ENCODE data around the gene CTDP1.
"Not testable (repeated sequence)": the region's sequence is repeated elsewhere in the genome, so short reads cannot be mapped to it uniquely, and the experiment has no call there.

CTDP1 gene

DNA sequence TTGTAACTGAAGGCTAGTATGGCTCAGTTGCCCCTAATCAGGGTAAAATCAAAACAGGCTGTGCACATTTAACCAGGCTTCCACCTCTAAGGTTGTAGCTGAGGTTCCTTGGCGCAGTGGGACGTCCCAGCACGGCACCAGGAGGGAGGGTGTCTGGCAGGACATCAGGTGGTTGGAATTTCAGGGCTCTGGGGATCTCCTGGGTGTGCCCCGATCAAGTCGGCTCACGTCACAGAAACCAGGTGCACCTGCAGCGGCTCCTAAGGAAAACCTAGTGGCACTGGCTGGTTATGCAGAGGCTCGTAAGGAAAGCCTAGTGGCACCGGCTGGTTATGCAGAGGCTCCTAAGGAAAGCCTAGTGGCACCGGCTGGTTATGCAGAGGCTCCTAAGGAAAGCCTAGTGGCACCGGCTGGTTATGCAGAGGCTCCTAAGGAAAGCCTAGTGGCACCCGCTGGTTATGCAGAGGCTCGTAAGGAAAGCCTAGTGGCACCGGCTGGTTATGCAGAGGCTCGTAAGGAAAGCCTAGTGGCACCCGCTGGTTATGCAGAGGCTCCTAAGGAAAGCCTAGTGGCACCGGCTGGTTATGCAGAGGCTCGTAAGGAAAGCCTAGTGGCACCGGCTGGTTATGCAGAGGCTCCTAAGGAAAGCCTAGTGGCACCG, 72.4 kb downstream of the CTDP1 start:
- intact Hi-C loops (cut with DNase I): not testable (repeated sequence)
- peak in 1 of 10 donors; percentile 0 for DNase-seq

DNA sequence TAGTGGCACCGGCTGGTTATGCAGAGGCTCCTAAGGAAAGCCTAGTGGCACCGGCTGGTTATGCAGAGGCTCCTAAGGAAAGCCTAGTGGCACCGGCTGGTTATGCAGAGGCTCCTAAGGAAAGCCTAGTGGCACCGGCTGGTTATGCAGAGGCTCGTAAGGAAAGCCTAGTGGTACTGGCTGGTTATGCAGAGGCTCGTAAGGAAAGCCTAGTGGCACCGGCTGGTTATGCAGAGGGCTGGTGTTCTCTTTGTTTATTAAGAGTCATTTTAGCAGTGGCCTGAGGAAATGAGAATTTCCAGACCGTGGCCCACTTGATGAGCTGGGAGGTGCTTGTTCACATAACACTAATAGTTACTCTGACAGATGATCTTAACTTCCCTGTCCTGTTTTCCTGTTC, 73.3 kb downstream of the CTDP1 start:
- intact Hi-C loops (cut with DNase I); DNase-seq: not testable (repeated sequence)

DNA sequence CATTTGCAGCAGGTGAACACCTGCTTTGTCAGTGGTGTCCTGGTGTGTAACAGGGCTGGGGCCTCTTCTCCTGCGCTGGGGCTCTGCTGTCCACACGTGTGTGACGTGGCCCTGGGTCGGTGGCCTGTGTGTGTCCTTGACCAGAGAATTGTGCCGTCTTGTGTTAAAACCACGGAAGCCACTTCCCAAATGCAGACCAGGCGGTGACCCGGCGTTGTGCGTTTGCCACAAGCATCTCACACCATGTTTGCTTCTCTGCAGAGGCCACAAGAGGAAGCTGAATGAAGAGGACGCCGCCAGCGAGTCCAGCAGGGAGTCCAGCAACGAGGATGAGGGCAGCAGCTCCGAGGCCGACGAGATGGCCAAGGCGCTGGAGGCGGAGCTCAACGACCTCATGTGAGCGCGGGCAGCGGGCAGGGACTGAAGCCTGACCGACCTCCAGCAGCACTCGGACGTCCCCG, 73.8 kb downstream of the CTDP1 start:
- intact Hi-C loops (cut with DNase I): no loop called here
- DNase-seq: peak in 3 of 10 donors; percentile 5 to 79 (median 64)

GRCh38 chr18:79754022-79754761, 74.6 kb downstream of the CTDP1 start:
- DNase-seq: peak in 4 of 10 donors; percentile 10 to 83 (median 66)
- intact Hi-C loops (cut with DNase I): no loop called here

DNA sequence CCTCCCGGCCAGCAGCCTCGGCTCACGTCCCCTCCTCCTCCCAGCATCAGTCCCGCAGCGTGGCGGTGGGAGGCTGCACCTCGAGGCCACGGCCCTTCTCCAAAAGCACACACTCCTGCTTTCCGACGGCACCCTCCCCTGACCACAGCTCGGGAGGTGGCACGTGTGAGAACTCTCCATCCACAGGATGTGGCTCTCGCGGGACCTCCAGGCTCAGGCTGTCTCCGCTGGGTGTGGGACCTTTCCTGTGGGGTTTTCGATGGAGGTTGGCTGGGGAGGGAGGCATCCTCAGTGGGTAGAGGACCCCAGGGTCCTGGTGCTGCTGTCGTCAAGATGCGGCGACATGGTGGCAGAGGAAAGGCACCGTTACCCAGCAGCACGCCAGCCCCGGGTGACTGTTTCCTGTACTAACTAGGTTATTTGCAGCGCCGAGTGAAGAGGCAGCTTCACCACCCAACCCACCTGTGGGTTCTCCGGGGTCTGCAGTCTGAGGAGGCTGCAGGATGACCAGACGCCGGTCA, 75.3 kb downstream of the CTDP1 start:
- DNase-seq: peak in 3 of 10 donors; percentile 3 to 74 (median 55)
- intact Hi-C loops (cut with DNase I): no loop called here

DNA sequence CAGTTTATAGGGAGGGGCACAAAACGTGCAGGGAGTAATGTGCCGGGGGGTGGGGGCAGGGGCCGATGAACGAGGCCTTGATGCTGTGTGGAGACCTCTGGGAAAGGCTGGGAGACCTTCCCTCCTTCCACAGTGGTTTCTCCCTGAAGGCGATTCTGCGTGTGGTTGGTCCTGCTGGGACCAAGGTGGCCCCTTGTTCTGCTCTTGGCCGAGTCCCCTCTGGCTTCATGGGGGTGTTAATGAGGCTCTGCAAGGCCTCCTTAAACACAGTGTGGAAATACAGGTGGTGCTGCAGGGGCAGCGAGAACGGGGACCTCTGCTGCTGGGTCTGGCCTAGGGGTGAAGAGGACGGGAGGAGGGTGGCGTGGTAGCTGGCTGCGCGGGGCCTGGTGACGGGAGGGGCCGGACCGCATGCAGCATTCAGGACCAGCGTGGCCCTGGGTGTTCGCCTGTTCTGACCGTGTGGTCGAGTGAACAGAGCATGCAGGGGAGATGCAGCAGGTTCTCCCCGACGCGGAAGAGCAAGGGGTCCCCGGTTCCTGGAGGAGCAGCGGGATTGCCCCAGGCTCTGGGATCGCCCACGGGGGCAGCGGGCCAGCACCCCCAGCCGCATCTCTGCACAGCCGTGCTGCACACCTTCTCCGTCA, 76.0 kb downstream of the CTDP1 start:
- intact Hi-C loops (cut with DNase I): no loop called here
- peak in 3 of 10 donors; percentile 1 to 73 (median 66) for DNase-seq

GRCh38 chr18:79756143-79756500, 76.5 kb downstream of the CTDP1 start:
- intact Hi-C loops (cut with DNase I): no loop called here
- DNase-seq: peak in 3 of 10 donors; percentile 4 to 63 (median 53)

- DNase-seq: peak in 2 of 10 donors; percentile 6 to 44
- intact Hi-C loops (cut with DNase I): no loop called here
Measured at GRCh38 chr18:79756826-79757225, 77.2 kb downstream of the CTDP1 start.

- DNase-seq: no peak
- intact Hi-C loops (cut with DNase I): no loop called here
Measured at GRCh38 chr18:79760348-79760747, 80.7 kb downstream of the CTDP1 start.

DNA sequence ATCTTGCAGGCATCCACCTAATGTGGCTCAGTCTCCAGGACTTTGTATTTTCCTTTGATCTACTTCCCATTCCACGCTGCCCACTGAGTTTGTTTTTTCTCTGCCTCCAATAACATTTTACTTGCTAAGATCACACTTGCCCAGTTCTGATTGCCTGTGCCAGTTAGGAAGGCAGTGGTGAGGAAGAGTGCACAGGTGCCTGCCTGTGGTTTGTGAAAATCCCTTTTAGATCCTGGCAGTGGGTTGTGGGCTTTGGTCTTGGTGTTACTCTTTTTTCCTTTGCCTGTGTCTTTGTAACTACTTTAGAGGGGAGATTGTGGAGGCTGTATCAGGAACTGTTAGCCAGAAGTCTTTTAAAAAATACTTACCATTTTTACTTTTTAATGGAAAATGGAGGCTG, 81.3 kb downstream of the CTDP1 start:
- intact Hi-C loops (cut with DNase I): no loop called here
- DNase-seq: no peak

GRCh38 chr18:79763407-79763806, 83.8 kb downstream of the CTDP1 start:
- intact Hi-C loops (cut with DNase I): no loop called here
- peak in 1 of 10 donors; percentile 1 for DNase-seq

DNA sequence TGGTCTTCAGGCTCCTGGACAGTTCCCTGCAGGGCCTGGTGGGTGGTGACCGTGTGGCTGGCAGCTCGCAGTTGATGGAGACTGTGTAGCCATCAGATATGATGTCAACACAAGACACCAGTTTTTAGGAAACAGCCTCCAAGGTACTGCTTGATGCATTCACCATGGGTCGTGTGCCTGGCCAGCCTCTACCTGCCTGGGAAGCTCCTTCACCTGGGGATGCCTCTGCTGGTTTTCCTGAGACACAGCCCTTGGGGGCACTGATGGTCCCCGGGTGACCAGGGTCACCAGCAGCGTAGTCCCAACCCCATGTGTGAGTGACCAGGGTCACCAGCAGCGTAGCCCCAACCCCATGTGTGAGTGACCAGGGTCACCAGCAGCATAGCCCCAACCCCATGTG, 84.5 kb downstream of the CTDP1 start:
- peak in 1 of 10 donors; percentile 56 for DNase-seq
- intact Hi-C loops (cut with DNase I): no loop called here

- intact Hi-C loops (cut with DNase I): no loop called here
Measured at GRCh38 chr18:79765491-79766245, 86.1 kb downstream of the CTDP1 start.

DNA sequence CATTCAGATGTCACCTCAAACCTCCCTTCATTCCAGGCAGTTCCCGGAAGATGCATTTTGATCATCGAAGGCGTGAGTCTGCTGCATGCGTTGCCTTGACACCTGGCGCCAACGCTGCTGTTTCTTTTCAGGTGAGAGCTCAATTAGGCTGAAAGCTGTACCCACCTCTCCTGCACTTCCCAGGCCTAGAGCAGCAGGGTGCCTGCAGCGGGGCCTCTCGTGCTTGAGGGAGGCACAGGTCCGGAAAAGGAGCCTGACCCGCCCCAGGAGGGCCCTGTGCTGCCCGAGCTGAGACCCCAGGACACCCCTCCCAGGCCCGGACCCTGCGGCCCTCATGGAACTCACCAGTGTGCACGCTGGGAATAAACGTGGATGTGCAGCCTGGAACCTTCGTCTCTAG, 86.7 kb downstream of the CTDP1 start:
- DNase-seq: peak in 3 of 10 donors; percentile 5 to 70 (median 63)
- intact Hi-C loops (cut with DNase I): no loop called here

More at GRCh38 chr18:79765491-79766245, 86.1 kb downstream of the CTDP1 start:
- DNase-seq: peak in 1 of 10 donors; percentile 43

DNA sequence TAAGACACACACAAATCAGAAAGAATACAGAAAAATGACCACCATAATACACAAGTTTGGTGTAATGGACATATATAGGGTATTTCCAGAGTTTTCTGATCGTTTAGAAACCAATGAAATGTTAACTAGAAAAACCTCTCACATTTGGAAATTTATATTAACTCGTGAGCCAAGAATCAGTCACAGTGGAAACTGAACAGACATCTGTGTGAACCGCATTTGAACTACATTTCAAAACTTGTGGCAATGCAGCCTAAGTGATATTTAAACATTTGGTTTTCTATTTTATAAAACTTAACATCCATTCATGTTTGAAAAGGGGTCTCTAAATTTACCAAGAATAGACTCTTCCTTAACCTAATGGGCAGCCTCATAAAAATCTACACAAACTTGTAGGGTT, 89.1 kb downstream of the CTDP1 start:
- intact Hi-C loops (cut with DNase I): no loop called here
- DNase-seq: no peak

DNA sequence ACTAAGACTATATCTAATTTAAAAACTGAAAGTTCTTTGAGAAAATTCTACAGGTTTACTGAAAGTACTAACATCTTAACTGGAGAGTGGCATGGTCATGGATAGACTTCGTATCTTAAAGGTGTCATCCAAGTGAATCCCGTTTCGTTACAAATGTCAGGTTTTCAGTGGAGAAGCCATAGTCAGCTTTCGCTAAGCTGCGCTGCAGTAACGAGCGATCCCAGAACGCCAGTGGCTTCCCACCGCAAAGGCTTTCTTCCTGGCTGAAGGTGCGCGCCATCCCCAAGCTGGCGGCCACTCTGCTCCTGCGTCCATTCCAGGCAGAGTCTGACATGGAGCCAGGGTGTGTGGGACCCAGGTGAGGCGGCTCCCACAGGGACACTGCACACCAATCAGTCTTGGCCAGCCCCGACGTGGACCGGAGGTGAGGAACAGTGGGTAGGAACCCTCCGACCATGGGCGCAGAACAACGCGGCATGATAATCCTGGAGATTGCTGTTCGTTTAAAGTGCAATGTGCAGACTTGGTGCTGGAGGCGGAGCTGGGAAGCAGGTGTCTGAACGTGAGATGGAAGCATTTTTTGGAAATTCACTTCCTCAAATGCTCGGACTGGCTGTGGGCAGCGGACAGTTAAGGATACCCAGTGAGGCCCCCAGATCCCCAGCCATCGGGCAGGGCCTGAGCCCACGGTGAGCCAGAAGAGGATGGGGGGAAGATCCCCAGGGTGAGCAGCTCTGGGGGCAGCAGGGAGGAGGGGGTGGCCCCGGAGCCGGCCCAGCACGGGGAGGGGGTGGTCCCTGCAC, 90.3 kb downstream of the CTDP1 start:
- intact Hi-C loops (cut with DNase I): no loop called here
- DNase-seq: peak in 2 of 10 donors; percentile 3 to 55

DNA sequence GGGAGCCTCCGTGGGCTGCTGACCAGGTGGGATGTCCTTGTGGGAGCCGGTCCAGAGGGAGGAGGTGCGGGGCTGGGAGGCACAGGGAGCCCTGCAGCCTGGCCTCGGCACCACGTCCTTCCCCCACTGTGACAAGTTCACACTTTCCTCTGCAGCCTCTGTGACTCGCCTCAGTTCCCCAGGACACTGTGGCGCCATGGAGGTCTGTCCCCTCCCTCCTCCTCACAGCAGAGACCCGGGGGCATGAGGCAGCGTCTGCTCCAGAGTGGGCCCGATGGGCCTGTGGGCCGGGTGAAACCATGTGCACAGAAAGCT, 90.9 kb downstream of the CTDP1 start:
- intact Hi-C loops (cut with DNase I): no loop called here
- peak in 2 of 10 donors; percentile 4 to 29 for DNase-seq

DNA sequence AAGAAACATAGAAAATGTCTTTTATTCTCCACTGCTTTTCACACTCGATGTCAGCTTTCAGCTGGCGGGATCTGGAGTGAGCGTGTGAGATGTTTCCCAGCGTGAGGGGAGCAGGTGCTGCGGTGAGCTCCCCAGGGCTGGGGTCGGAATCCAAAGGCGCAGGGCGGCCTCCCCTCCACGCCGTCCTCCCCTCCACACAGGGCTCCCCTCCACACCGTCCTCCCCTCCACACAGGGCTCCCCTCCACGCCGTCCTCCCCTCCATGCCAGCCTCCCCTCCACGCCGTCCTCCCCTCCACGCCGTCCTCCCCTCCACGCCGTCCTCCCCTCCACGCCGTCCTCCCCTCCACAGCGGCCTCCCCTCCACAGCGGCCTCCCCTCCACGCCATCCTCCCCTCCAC, 91.2 kb downstream of the CTDP1 start:
- DNase-seq: peak in 2 of 10 donors; percentile 4 to 32
- intact Hi-C loops (cut with DNase I): no loop called here

- DNase-seq: peak in 2 of 10 donors; percentile 1 to 39
- intact Hi-C loops (cut with DNase I): no loop called here
Measured at GRCh38 chr18:79771446-79772107, 92.0 kb downstream of the CTDP1 start.
